MM.1S (cell line): ENCODE results near the gene ARL13A.
"Not testable (repeated sequence)": the region's sequence is repeated elsewhere in the genome, so short reads cannot be mapped to it uniquely, and the experiment has no call there.

Source experiments
- DNase-seq: peaks from one replicate; pipeline ENCODE4 v3.0.0-alpha.2; 2015
- H2AFZ ChIP-seq: fragments of 300-600 bp; sonication (generic); 2 replicates; pipeline ENCODE4 v1.6.0; 2016; ENCODE audit warnings: antibody characterized with exemption, low read length
- H3F3A ChIP-seq: fragments of 300-600 bp; sonication (generic); 2 replicates; pipeline ENCODE4 v1.6.1; 2016; ENCODE audit warnings: mild to moderate bottlenecking, antibody characterized with exemption, low read length, moderate library complexity, mixed read lengths; ENCODE audit not compliant: insufficient read depth
- H3K27ac ChIP-seq: fragments of 300-600 bp; sonication (generic); 2 replicates; pipeline ENCODE4 v1.5.1; 2016; ENCODE audit warnings: mild to moderate bottlenecking, low read length
- H3K27me3 ChIP-seq: fragments of 300-600 bp; sonication (generic); replicated peaks from 2 replicates; pipeline ENCODE4 v1.6.0; 2016; ENCODE audit warnings: low read length; ENCODE audit not compliant: insufficient read depth
- H3K36me3 ChIP-seq: fragments of 300-600 bp; sonication (generic); replicated peaks from 2 replicates; pipeline ENCODE4 v1.6.1; 2016; ENCODE audit warnings: mild to moderate bottlenecking, low read length, mixed read lengths; ENCODE audit not compliant: insufficient read depth
- H3K4me1 ChIP-seq: fragments of 300-600 bp; sonication (generic); 2 replicates; pipeline ENCODE4 v1.6.1; 2016; ENCODE audit warnings: low read length, mixed read lengths
- H3K4me2 ChIP-seq: fragments of 300-600 bp; sonication (generic); 2 replicates; pipeline ENCODE4 v1.6.0; 2016; ENCODE audit warnings: low read depth, low read length
- H3K4me3 ChIP-seq: fragments of 300-600 bp; sonication (generic); 2 replicates; pipeline ENCODE4 v1.5.1; 2016; ENCODE audit warnings: low read length, mixed read lengths
- H3K79me2 ChIP-seq: fragments of 300-600 bp; sonication (generic); 2 replicates; pipeline ENCODE4 v1.6.1; 2016; ENCODE audit warnings: mixed run types, low read length, mixed read lengths
- H3K9ac ChIP-seq: fragments of 300-600 bp; sonication (generic); 2 replicates; pipeline ENCODE4 v1.6.1; 2016; ENCODE audit warnings: low read length, mixed read lengths
- H3K9me2 ChIP-seq: fragments of 300-600 bp; sonication (generic); replicated peaks from 2 replicates; pipeline ENCODE4 v1.6.1; 2016; ENCODE audit warnings: mild to moderate bottlenecking, low read length, mixed read lengths; ENCODE audit not compliant: insufficient read depth
- H3K9me3 ChIP-seq: fragments of 300-600 bp; sonication (generic); replicated peaks from 2 replicates; pipeline ENCODE4 v1.6.1; 2016; ENCODE audit warnings: mild to moderate bottlenecking, low read length, mixed read lengths; ENCODE audit not compliant: insufficient read depth
- H4K20me1 ChIP-seq: fragments of 300-600 bp; sonication (generic); 2 replicates; pipeline ENCODE4 v1.6.1; 2016; ENCODE audit warnings: mild to moderate bottlenecking, low read length, moderate library complexity, mixed read lengths; ENCODE audit not compliant: insufficient read depth
- EZH2 ChIP-seq: fragments of 300-600 bp; sonication (generic); optimal IDR thresholded peaks from 2 replicates; pipeline ENCODE3; 2017; ENCODE audit warnings: low read depth, mild to moderate bottlenecking, antibody characterized with exemption, low read length, mixed read lengths
- EZH2phosphoT487 ChIP-seq: fragments of 300-600 bp; sonication (generic); IDR thresholded peaks from 2 replicates; pipeline ENCODE4 v1.6.1; 2018; ENCODE audit warnings: antibody characterized with exemption, low read length
- TF ChIP-seq, protein P1 (sequence below): fragments of 300-600 bp; sonication (generic); IDR thresholded peaks from 2 replicates; pipeline ENCODE4 v1.5.1; 2016; ENCODE audit warnings: antibody characterized with exemption, low read length, mixed read lengths

The ARL13A gene

DNA sequence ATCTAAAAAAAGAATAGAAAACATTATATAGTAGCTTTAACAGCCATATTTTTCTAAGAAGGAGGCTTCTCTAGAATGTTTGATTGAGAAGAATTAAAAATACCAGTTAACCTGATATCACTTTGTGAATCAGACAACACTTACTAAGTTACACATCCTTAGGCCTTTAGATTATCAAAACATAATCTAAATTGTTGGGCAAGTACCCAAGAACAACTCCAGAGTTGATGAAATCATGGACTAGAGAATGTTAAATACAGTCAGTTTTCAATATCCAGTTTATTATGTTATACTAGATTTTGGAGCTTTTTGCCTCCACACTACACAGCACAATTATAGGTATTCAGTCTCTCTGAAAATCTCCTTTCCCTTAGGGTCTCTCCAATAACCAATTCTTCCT lies 39.6 kb downstream of the ARL13A start:
- H3K27me3 ChIP-seq: no peaks in the 10 kb centered on the region
- no peaks in the 10 kb centered on the region for H3K79me2 ChIP-seq
- H3K9ac ChIP-seq: no peak overlapping the region
- no peaks in the 10 kb centered on the region for H3K4me1 ChIP-seq
- no peaks in the 10 kb centered on the region for H3K9me3 ChIP-seq
- no peak overlapping the region for H2AFZ ChIP-seq
- no peaks in the 10 kb centered on the region for H4K20me1 ChIP-seq
- H3K9me2 ChIP-seq: no peaks in the 10 kb centered on the region
- no peak for DNase-seq
- H3K4me3 ChIP-seq: no peak overlapping the region
- H3K4me2 ChIP-seq: no peak overlapping the region
- TF ChIP-seq EZH2 (no peak), EZH2phosphoT487 (no peak)
- TF ChIP-seq, protein P1, sequence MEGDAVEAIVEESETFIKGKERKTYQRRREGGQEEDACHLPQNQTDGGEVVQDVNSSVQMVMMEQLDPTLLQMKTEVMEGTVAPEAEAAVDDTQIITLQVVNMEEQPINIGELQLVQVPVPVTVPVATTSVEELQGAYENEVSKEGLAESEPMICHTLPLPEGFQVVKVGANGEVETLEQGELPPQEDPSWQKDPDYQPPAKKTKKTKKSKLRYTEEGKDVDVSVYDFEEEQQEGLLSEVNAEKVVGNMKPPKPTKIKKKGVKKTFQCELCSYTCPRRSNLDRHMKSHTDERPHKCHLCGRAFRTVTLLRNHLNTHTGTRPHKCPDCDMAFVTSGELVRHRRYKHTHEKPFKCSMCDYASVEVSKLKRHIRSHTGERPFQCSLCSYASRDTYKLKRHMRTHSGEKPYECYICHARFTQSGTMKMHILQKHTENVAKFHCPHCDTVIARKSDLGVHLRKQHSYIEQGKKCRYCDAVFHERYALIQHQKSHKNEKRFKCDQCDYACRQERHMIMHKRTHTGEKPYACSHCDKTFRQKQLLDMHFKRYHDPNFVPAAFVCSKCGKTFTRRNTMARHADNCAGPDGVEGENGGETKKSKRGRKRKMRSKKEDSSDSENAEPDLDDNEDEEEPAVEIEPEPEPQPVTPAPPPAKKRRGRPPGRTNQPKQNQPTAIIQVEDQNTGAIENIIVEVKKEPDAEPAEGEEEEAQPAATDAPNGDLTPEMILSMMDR: no peak
- no peaks in the 10 kb centered on the region for H3K36me3 ChIP-seq
- no peak overlapping the region for H3K27ac ChIP-seq
- H3F3A ChIP-seq: no peaks in the 10 kb centered on the region

DNA sequence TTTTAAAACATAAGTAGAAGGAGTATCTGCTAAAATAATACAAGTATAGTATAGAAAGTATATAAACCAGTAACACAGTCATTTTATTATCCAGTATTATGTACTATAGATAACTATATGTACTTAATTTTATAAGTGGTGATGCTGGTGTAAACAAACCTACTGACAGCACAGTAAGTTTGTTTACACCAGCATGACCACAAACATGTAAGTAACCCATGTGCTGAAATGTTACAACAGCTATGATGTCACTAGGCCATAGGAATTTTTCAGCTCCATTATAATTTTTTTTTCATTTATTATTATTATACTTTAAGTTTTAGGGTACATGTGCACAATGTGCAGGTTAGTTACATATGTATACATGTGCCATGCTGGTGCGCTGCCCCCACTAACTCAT lies 42.5 kb downstream of the ARL13A start:
- H3K4me1 ChIP-seq, DNase-seq, H3K27me3 ChIP-seq, H3K9me3 ChIP-seq, H3K27ac ChIP-seq, H4K20me1 ChIP-seq, H3K9me2 ChIP-seq, H3K4me2 ChIP-seq, H3K79me2 ChIP-seq, H3K4me3 ChIP-seq, H2AFZ ChIP-seq, H3K9ac ChIP-seq, H3K36me3 ChIP-seq, H3F3A ChIP-seq: not testable (repeated sequence)

DNA sequence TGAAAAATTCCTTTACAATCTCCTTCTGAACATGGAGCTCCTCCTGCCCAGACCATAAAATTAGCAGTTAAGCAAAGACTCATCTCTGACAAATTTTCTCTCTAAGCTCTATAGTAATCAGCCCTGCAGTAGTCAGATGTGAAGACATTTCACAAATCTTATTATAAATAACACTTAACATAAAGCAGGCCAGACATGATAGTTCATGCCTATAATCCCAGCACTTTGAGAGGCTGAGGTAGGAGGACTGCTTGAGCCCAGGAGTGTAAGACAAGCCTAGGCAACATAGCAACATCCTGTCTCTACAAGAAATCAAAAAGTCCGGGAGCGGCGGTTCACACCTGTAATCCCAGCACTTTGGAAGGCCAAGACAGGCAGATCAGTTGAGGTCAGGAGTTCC lies 52.5 kb downstream of the ARL13A start:
- Histone ChIP-seq H3K36me3 (no peaks in the 10 kb centered on the region), H3K4me3 (no peak overlapping the region), H3K27ac (no peak overlapping the region), H3K9me3 (no peaks in the 10 kb centered on the region), H2AFZ (no peak overlapping the region), H4K20me1 (no peaks in the 10 kb centered on the region), H3K9ac (no peak overlapping the region), H3K27me3 (no peaks in the 10 kb centered on the region), H3K4me1 (no peaks in the 10 kb centered on the region), H3K4me2 (no peak overlapping the region), H3F3A (no peaks in the 10 kb centered on the region), H3K79me2 (no peaks in the 10 kb centered on the region), H3K9me2 (no peaks in the 10 kb centered on the region)
- no peak for DNase-seq
- TF ChIP-seq EZH2phosphoT487 (no peak), EZH2 (no peak)
- TF ChIP-seq, protein P1: no peak

DNA sequence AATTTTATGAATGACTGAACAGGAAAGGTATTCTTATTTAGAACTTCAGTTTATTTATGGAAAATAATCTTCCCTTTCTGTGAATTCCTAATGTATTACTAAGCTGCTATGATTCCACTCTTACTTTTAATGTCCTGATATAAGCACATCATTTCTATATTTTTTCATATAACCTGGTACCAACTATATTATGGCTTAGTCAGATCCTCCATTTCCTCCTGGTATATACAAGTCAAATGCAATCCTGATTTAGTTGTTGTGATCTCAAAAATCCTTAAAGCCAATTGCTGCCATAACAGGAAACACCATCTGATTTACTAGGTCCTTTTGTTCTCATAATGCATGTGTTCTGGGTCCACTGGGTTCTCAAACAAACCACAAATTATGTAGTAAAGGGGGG lies 55.6 kb downstream of the ARL13A start:
- Histone ChIP-seq H4K20me1 (no peaks in the 10 kb centered on the region), H3K4me1 (no peaks in the 10 kb centered on the region), H3F3A (no peaks in the 10 kb centered on the region), H3K4me3 (no peak overlapping the region), H3K36me3 (no peaks in the 10 kb centered on the region), H3K27me3 (no peaks in the 10 kb centered on the region), H3K9ac (no peak overlapping the region), H3K9me2 (no peaks in the 10 kb centered on the region), H3K4me2 (no peak overlapping the region), H2AFZ (no peak overlapping the region), H3K27ac (no peak overlapping the region), H3K9me3 (no peaks in the 10 kb centered on the region), H3K79me2 (no peaks in the 10 kb centered on the region)
- TF ChIP-seq EZH2 (no peak), EZH2phosphoT487 (no peak)
- TF ChIP-seq, protein P1: no peak
- DNase-seq: no peak
